Measurements from ENCODE around the gene PYCR2. TPM values are rescaled to one million over a fixed set of nuclear protein-coding genes. Genes with fewer than 3 reads are reported as not detected.

PYCR2 gene
- polyA plus RNA-seq, 1 experiment = 29.4 TPM

DNA sequence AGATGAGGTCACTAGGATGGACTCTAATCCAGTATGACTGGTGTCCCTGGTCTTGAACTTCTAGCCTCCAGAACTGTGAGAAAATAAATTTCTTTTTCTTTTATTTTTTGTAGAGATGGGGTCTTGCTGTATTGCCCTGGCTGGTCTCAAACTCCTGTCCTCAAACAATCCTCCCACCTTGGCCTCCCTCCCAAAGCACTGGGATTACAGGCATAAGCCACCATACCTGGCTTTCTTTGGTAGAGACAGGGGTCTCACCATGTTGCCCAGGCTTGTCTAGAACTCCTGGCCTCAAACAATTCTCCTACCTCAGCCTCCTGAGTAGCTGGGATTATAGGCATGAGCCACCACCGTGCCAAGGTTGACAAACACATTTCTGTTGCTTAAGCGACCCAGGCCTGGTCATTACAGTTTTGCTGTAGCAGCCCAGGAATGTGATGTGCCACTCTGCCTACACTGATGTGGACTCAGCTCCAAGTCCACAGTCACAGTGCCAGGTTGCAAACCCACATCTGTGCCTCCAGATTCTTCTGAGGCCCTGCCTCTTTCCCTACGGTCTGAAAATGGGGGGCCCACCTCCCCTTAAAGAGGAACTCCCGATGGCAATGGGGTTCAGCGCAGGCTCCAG is 15.9 kb downstream of the PYCR2 start:
- Histone ChIP-seq H3K27ac (ENCODE audit: low read depth, low read length) (no peak overlapping the region), H3K4me3 (ENCODE audit: low read depth, low read length) (no peak overlapping the region), H3K27me3 (ENCODE audit: control insufficient read depth, insufficient read depth, low read length) (no peaks in the 10 kb centered on the region), H3K9me3 (ENCODE audit: control insufficient read depth, insufficient read depth, low read length) (peaks cover 3% of the 10 kb centered on the region; the same call in 1 of the 2 replicates)
- TF ChIP-seq, protein P1, sequence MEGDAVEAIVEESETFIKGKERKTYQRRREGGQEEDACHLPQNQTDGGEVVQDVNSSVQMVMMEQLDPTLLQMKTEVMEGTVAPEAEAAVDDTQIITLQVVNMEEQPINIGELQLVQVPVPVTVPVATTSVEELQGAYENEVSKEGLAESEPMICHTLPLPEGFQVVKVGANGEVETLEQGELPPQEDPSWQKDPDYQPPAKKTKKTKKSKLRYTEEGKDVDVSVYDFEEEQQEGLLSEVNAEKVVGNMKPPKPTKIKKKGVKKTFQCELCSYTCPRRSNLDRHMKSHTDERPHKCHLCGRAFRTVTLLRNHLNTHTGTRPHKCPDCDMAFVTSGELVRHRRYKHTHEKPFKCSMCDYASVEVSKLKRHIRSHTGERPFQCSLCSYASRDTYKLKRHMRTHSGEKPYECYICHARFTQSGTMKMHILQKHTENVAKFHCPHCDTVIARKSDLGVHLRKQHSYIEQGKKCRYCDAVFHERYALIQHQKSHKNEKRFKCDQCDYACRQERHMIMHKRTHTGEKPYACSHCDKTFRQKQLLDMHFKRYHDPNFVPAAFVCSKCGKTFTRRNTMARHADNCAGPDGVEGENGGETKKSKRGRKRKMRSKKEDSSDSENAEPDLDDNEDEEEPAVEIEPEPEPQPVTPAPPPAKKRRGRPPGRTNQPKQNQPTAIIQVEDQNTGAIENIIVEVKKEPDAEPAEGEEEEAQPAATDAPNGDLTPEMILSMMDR (IDR thresholded peaks at IDR 0.05; ENCODE audit: low read depth, low read length) = no peak
- CTCF ChIA-PET = interaction anchor here (0.6 to 2.5 kb wide), 2 partner anchors 433 kb away, joined by 3 to 8 read pairs; no protein-coding TSS in a partner anchor
- POLR2A ChIA-PET = no interaction called here
- no peak for DNase-seq (ENCODE audit: low read depth, low spot score)

DNA sequence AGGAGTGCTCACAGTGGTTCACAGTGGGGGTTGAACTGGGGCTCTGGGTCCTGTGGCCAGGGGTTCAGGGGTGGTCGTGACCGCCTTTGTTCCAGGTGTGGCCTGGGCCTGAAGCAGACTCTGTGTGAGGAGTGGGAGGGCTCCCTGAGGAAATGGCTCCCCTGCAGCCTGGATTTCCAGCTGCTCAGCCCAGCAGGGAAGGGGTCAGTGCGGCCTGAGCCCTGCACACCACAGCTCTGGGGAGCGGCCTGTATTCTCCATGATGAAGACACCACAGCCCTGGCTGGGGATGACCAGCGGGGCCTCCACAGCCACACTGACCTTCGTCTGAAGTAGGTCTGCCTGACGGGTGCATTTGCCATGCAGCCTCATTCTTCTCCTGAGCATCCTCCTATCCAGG is 16.7 kb downstream of the PYCR2 start:
- POLR2A ChIA-PET = no interaction called here
- TF ChIP-seq, protein P1 (IDR thresholded peaks at IDR 0.05; ENCODE audit: low read depth, low read length) = no peak
- Histone ChIP-seq H3K9me3 (ENCODE audit: control insufficient read depth, insufficient read depth, low read length) (peaks cover 3% of the 10 kb centered on the region; the same call in 1 of the 2 replicates), H3K4me3 (ENCODE audit: low read depth, low read length) (no peak overlapping the region), H3K27ac (ENCODE audit: low read depth, low read length) (no peak overlapping the region), H3K27me3 (ENCODE audit: control insufficient read depth, insufficient read depth, low read length) (no peaks in the 10 kb centered on the region)
- DNase-seq (ENCODE audit: low read depth, low spot score) = no peak
- CTCF ChIA-PET = interaction anchor here (2.5 kb wide), 1 partner anchor 433 kb away, joined by 8 read pairs; no protein-coding TSS in a partner anchor

DNA sequence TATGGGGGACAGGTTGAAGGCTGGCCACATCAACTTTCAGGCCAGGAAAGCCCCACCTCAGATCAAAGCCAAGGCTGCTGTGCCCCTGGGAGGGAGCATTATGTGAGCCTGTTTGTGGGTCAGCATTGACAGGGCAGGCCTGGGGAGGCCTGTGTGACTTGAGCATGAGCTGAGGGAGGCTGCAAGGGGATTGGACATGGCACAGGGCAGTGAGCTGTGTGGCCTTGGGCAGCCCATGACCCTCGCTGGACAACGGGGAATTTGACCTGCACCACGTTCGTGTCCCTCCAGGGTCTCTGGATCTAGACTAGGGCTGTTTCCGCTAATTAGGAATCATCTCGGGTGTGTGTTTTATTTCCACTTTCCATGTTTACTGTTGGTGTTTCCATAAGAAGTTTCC is 17.6 kb downstream of the PYCR2 start:
- ChIA-PET POLR2A (interaction anchor here (0.6 kb wide), 2 partner anchors 67 to 279 kb away, joined by 4 to 5 read pairs; no protein-coding TSS in a partner anchor), CTCF (interaction anchor here (0.8 to 2.5 kb wide), 2 partner anchors 24 to 432 kb away, joined by 4 to 8 read pairs; partner anchors contain the start of gene TMEM63A)
- Histone ChIP-seq H3K27ac (ENCODE audit: low read depth, low read length) (no peak overlapping the region), H3K27me3 (ENCODE audit: control insufficient read depth, insufficient read depth, low read length) (no peaks in the 10 kb centered on the region), H3K4me3 (ENCODE audit: low read depth, low read length) (no peak overlapping the region), H3K9me3 (ENCODE audit: control insufficient read depth, insufficient read depth, low read length) (peaks cover 3% of the 10 kb centered on the region; the same call in 1 of the 2 replicates)
- no peak for DNase-seq (ENCODE audit: low read depth, low spot score)
- TF ChIP-seq, protein P1 (IDR thresholded peaks at IDR 0.05; ENCODE audit: low read depth, low read length) = no peak

DNA sequence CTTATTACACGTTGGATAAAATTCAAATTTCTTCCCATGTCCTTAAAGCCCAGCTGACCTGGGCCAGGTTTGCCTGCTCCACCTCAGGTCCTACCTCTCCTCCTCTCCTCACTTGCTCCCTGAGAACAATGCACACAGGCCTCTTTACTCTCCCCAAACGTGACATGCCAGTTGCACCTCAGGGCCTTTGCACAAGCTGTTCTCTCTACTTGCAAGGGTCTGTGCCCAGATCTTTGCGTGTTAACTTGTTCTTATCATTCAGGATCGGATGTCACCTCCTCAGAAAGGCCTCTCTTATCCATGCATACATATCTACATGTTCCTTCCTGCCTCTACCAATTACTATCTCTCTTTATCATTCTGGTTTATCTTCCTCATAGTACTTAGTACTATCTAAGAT is 20.4 kb downstream of the PYCR2 start:
- Histone ChIP-seq H3K9me3 (ENCODE audit: control insufficient read depth, insufficient read depth, low read length) (no peaks in the 10 kb centered on the region), H3K4me3 (ENCODE audit: low read depth, low read length) (no peak overlapping the region), H3K27me3 (ENCODE audit: control insufficient read depth, insufficient read depth, low read length) (no peaks in the 10 kb centered on the region), H3K27ac (ENCODE audit: low read depth, low read length) (no peak overlapping the region)
- no peak for DNase-seq (ENCODE audit: low read depth, low spot score)
- ChIA-PET POLR2A (no interaction called here), CTCF (interaction anchor here (1.2 to 1.6 kb wide), 3 partner anchors 10 to 429 kb away, joined by 3 to 5 read pairs (median 3); partner anchors contain the start of gene SRP9)
- TF ChIP-seq, protein P1 (IDR thresholded peaks at IDR 0.05; ENCODE audit: low read depth, low read length) = no peak

Measured in AG04450 (cell line).